Dermis microvascular lymphatic vessel endothelial cell (primary cell): ENCODE results near the gene L3MBTL4. TPM values are rescaled to one million over a fixed set of nuclear protein-coding genes. Genes with fewer than 3 reads are reported as not detected.

Experiments
- DNase-seq, 2 donors: peaks; one replicate each; pipeline versions ENCODE4 v3.0.0 to v3.0.0-alpha.2; 2010; ENCODE audit warnings: low read depth in 2 of 2
- total RNA-seq: library from RNA; depleted of rRNA; stranded (reverse); fragments of >200 nt; gene quantifications from 2 replicates; pipeline ENCODE4 v1.2.1, GENCODE V29; 2014

L3MBTL4 gene
- total RNA-seq, 1 donor from 2014 or later: 5.1 TPM

DNA sequence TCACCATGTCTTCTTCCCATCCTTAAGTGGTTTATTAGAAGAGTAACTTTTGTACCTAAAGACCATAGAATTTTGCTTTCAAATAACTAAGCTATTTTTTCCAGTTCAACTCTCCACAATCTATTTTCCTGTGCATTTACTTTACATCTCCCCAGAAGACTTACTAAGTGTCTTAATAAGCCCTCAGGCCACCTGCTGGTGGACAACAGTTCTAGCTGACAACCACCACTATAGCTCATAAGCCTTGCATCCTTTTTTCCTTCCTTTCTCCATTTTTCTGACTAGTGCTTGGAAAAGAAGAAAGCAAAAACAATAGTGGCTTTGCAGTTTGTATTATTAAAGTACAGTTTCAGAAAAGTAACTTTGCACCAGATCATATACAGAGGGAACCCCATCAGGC lies 369.9 kb downstream of the L3MBTL4 start:
- no peak for DNase-seq

DNA sequence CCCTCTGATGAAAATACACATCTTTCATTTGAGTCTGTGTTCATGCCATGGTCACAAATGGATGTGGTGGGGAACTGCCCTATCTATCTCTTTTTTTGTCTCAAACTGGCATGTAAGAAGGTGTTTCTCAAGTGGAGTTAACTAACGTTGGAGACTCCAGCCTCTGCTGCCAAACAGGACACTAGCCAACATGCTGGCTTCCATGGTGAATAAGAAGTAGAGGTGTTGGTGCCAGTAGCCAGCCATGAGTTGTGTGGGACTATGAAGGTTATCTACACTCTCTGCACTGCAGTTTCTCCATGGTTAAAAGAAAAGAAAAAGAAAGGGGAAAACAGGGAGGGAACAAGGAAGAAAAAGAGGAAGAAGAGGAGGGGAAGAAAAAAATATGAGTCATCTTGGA lies 370.4 kb downstream of the L3MBTL4 start:
- no peak for DNase-seq

DNA sequence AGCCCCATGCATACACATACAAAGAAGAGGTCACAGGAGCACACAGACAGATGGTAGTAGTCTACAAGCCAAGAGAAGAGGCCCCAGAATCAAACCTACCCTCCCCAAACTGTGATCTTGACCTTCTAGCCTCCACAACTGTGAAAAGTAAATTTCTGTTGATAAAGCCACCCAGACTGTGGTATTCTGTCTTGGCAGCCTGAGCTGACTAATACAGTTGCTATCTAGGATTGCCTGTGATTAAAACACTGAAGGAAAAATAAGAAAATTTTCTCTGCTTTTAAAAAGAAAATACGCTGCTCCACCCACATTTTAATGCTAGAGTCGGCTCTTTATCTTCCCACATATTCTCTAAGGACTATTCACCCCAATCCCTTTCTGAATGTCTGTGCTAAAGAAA lies 375.7 kb downstream of the L3MBTL4 start:
- no peak for DNase-seq

DNA sequence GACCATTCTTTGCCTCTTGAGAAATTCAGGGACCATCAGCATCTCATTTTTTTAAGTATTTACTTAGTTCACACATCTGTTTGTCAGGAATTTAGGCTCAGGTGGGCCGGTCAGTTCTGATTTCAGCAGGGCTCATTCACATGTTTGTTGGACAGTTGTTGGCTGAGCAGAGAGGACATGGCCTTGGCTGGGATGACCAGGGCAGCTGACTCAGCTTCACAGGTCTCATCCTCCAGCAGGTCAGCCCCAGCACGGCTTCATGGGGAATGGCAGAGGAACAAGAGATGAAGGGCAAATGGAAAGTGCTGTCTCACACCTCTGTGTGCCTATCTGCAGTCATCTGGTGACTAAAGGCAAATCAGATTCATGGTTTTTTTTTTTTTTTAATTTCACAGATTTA lies 383.3 kb downstream of the L3MBTL4 start:
- DNase-seq: no peak

DNA sequence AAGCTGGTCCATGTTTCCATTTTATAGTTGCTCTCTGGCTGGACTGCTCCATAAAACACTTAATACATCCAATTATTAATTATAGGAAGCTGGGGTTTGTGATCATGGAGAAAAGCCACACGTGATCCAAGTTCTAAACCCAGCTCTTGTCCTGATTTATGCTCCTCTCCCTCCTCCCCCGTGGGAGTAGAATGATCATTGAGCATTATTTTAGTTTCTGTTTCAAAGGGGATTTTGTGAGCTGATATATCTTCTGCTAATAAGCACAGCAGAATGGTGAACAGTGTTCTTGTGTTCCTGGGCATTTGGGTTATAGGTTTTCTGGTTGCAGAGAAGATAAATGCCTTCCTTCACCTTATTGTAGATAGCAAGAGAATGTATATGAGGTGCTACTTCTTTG lies 383.7 kb downstream of the L3MBTL4 start:
- DNase-seq: no peak

DNA sequence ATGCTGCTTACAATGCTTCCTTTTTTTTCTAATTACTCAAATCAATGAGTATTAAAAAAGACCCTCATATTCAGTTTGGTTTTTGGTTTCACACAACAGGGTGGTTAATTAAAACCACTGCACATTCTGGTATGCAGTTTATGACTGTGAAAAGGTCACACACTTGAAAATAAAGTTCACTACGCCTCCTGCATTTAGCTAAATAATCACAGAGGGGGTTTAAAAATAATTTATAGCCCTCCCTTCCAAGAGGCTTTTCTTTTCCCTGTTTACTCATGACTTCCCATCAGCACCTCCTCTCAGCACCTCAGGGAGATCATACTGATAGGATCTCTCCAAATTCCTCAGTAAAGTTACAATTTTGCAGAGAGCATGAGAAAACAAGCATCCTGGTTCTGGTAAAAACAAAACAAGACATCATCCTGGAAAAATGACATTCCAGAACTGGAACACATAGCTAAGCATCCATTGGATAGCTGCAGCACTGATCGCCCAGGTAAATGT lies 389.9 kb downstream of the L3MBTL4 start:
- no peak for DNase-seq

DNA sequence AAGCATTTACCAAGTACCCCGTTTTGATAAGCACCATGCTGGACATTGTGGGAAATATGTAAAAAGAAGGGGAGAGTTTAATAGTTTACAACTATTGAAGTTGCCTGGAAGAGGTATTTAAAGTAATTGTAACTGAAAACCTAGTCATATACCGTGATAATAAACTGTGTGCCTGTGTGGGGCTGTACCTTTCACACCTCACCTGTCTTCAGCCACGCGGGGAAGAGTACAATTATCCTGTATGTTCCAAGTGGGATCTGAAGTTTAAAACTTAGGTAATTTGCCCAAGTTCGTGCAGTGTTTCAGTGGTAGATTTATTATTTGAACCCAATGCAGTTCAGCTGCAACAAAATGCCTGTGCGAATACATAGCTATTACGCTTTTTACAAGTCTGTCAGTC lies 391.2 kb downstream of the L3MBTL4 start:
- no peak for DNase-seq

DNA sequence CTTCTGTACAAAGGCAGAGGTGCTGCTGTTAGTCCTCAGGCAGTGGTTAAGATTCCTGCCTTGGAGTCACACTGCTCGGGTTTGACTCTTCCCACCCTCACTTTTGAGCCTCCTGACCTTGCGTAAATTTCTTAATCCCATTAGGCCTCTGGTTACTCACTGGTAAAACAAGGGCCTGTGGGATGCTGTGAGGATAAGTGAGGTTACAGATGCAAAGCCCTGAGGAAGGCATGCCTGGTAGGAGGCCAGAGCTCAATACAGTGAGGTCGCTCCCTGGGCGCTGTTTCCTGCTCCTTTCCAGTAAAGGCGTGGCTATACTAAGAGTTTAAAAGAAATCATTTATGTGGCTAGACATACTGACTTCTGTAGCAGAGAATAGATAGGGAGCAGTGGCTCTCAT lies 391.9 kb downstream of the L3MBTL4 start:
- no peak for DNase-seq

DNA sequence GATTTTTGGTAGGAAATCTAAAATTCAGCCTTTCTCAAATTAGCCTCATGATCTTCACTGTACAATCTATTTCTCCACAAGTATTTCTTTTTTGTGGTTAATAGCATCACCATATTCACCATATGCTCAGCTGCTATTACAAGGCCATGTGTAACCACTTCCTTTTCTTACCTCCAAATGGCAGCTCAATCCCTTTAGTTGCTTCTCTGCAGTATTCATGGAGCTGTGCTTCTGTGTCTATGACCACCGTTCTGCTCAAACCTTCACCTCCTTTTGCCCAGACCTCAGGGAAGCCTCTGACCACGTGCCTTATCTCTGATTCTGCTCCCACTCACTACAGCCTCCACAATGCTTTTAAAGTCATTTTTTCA lies 392.7 kb downstream of the L3MBTL4 start:
- DNase-seq: no peak

DNA sequence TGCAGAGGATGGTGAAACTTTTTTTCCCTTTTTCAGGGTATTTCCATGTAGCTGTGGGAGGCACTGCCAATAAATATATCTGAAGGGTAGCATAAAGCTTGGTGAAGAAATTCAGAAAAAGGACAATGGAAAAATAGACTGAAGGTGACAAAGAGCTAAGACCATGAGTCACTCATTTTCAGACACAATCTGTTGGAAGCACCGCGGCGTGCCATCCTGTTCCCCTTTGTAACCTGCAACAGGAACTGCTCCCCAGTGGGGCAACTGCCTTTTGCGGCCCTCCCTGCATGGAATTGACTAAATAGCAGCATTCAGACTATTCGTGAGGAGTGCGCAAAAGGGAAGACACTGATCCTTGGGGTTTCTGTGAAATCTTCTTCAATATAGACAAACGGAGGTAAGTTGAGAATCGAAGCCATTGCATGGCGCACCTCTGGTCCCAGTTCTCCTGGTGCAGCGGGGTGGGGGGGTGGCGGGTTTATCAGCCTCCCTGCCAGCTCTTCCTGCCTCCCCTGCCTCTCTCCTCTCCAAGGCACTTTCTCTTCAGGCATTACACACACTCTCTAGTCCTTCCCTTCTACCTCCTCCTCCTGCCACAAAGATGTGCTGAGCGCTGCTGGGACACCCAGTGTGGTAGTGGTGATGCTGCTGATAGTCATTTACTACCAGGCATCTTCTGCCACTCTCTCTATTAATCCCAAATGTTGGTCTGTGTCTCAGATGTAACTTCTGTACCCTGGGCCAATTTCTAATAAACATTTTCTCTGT lies 393.2 kb downstream of the L3MBTL4 start:
- DNase-seq: no peak

DNA sequence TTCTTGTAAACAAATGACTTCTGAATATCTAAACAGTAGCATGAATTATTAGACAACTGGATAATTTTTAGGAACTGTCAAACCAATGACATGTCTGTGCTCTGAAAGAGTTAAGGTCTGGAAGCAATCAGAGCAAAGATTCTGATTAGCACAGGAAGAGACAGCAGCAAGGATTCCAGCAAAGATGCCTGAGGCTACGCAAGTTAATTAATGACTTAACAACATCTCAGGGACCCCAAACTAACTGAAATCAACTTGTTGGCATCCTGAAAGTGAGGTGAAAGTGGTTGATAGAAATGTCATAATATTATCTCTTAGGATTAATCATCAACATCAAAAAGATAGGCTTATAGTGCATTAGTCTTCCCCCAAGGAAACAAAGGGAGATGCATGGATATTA lies 396.0 kb downstream of the L3MBTL4 start:
- DNase-seq: no peak

DNA sequence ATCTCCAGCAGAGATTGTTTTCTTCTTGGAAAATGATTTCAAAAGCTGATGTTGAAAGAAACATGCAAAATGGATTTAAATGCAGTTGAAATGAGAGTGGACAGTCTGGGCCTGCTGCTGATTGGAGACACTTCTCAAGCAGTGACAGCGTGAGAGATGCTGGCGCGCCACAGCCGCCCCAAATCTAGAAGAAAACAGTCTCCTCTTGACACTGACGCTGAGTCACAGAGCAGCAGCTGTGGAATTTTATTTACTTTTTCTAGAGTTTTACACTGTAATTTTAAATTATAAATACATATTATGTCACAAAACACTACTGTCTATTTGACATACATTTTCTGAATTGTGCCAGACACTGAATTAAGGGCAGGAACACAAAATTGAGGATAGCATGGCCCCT lies 397.5 kb downstream of the L3MBTL4 start:
- DNase-seq: no peak

DNA sequence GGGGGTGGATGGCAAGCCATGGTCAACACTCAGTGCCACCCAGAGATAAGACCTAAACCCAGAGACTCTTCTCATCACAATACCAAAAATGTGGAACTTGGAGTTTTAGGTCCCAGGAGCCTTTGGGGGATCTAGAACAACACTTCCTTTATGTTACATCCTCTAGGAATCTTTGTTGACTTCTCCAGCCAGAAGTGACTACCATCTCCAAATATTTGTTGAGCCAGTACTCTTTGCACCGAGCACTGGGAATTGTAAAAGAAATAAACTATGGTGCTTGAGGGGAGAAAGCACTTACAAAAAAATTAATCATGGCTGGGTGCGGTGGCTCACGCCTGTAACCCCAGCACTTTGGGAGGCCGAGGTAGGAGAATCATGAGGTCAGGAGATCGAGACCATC lies 399.3 kb downstream of the L3MBTL4 start:
- DNase-seq: no peak

DNA sequence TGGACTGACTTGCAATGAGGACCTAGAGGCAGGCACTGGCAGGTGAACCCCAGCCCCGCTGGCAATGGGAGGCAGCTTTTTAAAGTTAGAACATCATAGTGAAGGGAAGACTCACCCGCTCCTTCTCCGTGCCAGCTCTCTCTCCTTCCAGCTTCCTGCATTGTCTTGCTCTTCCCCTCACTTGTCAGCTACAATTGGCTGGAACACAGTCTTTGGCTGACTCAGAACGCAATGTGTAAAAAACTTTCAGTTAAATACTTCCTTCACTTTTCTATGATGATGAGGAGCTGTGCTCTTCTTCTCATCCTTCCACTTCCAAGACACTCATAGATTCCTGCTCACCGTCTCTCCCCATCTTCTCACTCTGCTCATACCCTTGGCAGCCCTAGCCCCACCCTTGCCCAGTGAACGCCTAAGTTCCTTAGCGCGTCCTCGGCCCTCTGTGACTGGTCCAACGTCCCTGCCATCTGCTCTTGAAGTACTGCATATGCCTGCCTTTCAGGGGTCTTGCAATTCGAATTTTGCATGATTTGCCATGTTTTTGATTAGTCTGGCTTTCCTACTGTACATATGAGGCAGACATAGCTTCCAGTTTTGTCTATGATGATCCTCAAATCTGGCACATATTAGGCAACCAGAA lies 401.4 kb downstream of the L3MBTL4 start:
- DNase-seq: no peak

DNA sequence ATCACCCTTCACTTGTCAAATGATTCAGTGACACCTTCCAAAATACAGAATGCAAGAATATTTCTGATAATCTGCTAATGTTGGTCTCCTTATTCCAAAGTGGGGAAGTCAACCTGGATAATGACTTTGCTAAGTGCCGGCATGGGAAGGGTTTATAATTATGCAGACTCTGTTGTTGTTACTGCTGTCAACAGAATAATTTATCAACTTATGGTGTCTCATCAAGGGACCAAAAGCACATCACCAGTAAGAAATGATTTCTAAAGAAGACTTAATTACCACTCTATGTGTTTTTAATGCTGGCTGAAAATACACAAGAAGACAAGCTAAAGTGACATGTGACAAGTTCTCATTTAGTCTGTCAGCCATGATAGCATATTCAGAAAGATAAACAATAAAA lies 403.8 kb downstream of the L3MBTL4 start:
- DNase-seq: no peak

DNA sequence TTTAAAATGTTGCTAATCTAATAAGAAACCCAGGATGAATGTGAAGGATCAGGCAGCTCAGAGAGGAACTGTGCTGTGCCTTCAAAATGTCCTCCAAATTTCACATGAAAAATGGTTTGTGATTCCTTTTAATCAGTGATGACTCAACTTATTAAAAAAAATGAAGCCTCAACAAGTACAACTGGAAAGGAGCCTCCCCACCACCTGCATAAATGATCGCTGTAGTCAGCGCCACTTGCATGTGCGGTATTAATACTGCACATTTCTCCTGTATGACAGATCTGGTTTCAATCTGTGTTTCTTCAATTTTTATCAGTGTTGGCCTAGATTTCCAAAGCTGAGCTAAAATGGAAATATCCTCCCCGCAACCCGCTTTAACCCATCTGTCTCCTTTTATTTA lies 404.4 kb downstream of the L3MBTL4 start:
- no peak for DNase-seq

DNA sequence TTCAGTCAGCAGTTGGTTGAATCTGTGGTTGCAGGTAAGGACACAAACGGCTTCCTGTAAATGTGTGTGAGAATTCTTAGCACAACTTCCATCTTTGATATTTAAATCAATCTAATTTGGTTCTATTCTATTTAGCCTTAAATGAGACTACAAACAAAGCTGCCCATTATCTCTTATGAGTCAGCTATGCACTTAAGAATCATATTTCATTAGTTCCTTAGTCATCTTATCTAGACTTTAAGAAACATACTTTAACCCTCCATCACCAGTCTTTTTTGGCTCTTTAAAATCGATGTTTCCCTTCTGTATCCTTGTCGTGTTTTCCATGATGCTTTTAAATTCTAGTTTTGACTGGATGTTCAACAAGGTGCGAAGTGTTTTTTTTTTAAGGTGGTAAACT lies 405.0 kb downstream of the L3MBTL4 start:
- no peak for DNase-seq

DNA sequence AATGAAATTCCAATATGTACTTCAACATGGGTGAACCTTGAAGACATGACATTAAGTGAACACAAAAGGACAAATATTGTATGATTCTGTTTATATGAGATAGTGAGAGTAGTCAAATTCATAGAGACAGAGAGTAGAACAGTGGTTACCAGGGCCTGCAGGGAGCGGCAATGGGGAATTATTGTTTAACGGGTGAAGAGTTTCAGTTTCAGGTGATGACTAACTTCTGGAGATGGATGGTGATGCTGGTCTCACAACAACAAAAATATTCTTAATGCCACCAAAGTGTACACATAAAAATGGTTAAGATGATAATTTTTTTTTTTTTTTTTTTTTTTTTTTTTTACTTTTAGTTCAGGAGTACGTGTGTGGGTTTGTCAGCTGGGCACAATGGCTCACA lies 410.0 kb downstream of the L3MBTL4 start:
- DNase-seq: no peak

DNA sequence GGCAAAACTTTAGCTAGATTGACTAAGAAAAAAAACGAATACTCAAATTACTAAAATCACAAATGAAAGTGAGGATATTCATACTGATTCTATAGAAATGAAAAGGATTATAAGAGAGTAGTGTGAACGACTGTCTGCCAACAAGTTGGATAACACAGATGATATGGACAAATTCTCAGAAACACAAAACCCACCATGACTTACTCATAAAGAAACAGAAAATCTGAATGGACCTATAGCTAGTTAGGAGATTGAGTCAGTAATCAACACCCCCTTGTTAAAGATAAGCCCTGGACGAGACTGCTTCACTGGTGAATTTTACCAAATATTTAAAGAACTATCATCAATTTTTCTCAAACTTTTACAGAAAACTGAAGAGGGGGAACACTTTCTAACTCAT lies 410.6 kb downstream of the L3MBTL4 start:
- no peak for DNase-seq

DNA sequence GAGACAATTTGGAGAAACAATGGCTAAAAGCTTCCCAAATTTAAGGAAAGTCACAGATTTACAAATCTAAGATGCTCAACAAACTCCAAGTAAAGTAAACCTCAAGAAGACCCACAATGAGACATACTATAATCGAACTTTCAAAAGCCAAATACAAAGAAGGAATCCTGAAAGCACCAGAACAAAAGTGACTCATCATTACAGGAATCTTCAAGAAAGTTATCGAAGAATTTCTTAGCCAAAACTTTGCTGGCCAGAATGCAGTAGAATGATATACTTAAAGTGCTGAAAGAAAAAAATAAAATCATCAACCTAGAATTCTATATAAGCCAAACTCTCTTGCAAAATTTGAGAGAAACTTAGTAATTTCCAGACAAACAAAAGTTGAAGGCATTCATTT lies 412.8 kb downstream of the L3MBTL4 start:
- no peak for DNase-seq

DNA sequence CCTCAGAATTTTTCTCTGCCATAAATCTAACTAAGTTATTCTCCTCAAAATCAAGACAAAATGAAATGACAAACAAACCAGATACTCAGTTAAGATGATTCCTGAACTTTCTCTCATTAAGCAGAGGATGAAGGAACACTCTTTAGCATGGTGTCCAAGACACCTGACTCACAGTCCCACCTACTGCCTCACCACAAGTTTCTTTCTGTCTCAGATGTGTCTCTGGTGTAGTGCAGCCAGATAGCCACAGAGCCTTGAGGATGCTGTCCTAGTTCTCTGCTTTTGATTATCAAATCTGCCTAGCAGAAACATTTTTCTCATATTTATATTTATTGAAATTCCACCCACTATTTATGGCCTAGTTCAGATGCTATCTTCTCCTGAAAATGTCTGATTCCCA lies 415.8 kb downstream of the L3MBTL4 start:
- DNase-seq: no peak

DNA sequence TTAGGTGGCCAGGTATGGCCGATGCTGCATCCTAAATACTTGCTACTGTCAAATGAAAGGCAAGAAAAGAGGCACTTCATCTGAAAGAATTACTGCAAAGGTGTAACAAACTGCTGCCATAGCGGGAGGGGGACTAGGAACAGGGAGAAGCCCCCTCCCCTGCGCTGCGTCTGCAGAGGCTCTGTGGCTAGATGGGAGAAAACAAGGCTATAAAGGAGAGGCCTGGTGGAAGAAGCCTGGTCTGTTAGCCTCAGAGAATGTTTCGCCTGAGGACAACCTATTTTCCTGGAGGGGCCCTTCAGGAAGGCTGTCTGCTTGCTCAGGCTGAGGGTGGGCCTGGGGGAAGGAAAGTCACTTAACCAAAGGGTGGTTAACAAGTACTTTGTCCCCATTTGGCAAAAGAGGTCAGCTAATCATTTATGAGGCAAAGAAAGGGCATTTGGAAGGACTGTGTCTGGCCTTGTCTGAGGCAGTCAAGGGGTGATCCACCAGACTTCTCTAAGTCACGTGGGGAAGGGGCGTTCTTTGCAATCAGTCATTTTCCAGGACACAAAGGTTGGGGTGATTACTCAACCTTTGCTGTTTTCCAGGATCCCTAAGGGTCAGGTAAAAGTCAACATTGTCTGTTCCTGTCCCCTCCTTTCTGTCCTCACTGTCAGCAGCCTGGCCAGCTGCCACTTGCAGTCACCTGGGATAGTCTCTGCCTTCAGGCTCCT lies 416.4 kb downstream of the L3MBTL4 start:
- DNase-seq: no peak

DNA sequence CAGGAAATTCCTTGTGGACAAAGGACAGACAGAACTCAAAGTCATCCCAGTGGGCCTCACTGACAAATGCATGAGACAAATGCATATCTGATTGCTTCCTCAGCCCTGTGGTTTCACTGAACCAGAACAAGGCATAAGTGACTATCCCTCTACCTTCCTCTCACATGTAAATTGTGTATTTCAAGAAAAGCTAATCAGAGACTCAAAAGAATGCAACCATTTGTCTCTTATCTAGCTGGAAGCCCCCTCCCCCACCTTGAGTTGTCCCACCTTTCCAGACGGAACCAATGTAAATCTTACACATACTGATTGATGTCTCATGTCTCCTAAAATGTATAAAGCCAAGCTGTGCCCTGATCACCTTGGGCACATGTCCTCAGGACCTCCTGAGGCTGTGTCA lies 417.4 kb downstream of the L3MBTL4 start:
- no peak for DNase-seq
